EL (cell line): ENCODE results near the gene CZIB.
"Not testable (repeated sequence)": the region's sequence is repeated elsewhere in the genome, so short reads cannot be mapped to it uniquely, and the experiment has no call there.

Experiments
- DNase-seq: peaks from one replicate; pipeline ENCODE4 v3.0.0-alpha.2; 2016

Gene CZIB

GRCh38 chr1:53187401-53187800, 33.0 kb downstream of the CZIB start:
- no peak for DNase-seq

GRCh38 chr1:53186533-53186932, 33.9 kb downstream of the CZIB start:
- no peak for DNase-seq

- DNase-seq = not testable (repeated sequence)
Observed at GRCh38 chr1:53185955-53186297, 34.5 kb downstream of the CZIB start.

GRCh38 chr1:53183095-53183990, 37.1 kb downstream of the CZIB start:
- peak; percentile 72 for DNase-seq

GRCh38 chr1:53182716-53183094, 37.7 kb downstream of the CZIB start:
- no peak for DNase-seq

GRCh38 chr1:53182111-53182593, 38.3 kb downstream of the CZIB start:
- DNase-seq = peak; percentile 75

GRCh38 chr1:53180951-53181350, 39.5 kb downstream of the CZIB start:
- DNase-seq = no peak

- DNase-seq = no peak
Observed at GRCh38 chr1:53180226-53180625, 40.2 kb downstream of the CZIB start.

GRCh38 chr1:53176452-53177208, 43.8 kb downstream of the CZIB start:
- DNase-seq = no peak

GRCh38 chr1:53174971-53175913, 45.2 kb downstream of the CZIB start:
- DNase-seq = no peak

GRCh38 chr1:53172426-53173128, 47.9 kb downstream of the CZIB start:
- peak; percentile 74 for DNase-seq

GRCh38 chr1:53166912-53167311, 53.5 kb downstream of the CZIB start:
- no peak for DNase-seq

- DNase-seq = no peak
Observed at GRCh38 chr1:53166366-53166765, 54.1 kb downstream of the CZIB start.

GRCh38 chr1:53165408-53165961, 54.9 kb downstream of the CZIB start:
- no peak for DNase-seq
